ENCODE data around the gene RNF157.

DNA sequence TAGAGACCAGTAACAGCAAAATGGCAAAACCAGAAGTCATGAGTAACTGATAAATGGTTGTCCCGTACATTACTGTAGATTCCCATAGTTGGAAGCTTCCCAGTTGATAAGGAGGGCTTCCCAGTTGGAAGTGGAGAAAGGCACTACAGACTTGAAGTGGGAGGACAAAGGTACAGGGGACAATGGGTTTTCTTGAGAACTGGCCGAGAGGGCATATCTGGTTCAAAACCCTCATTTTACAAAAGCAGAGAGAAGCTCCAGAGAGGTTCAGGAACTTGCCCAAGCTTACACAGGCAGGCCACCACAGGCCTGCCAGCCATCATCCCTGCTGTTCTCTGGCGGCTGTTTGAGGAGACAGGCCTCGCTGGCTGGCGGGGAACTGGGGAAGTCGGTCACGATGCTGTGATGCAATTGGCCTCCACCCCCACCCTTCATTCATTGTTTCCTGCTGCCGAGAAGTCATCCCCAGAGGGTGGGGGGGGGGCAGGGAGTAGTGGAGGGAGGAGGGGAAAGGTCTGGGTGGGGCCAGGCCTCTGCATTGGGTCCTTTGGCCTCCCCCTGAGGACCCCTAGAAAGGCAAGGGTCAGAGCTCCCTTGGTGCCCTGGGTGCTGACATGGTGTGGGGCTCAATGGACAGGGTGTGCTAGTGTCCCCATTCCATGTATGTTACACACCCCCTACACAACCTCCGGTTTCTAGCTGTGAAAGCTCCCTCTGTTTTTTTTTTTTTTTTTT is 27.9 kb upstream of the RNF157 start:
- TF ChIP-seq POLR2A (IDR thresholded peaks at IDR 0.05; ENCODE audit: low read length): peak; percentile 51
- TF ChIP-seq GATA1 (IDR thresholded peaks at IDR 0.05; ENCODE audit: low read depth, low read length): no peak
